MCF 10A (cell line): Measurements from ENCODE around the gene TAS1R2. TPM values are rescaled to one million over a fixed set of nuclear protein-coding genes. Genes with fewer than 3 reads are reported as not detected.
"Not testable (repeated sequence)": the region's sequence is repeated elsewhere in the genome, so short reads cannot be mapped to it uniquely, and the experiment has no call there.

Source experiments
- BruUV-seq: library from RNA; stranded (reverse); fragments of 400-500 nt; replicated peaks from 2 replicates; lab custom pipeline; 2021; lab: Mats Ljungman, UMichigan
- CTCF ChIA-PET: fragments of 300-600 bp; sonication (Branson Sonifier 250); formaldehyde crosslinking; extraction: SDS; loops from one replicate; lab custom pipeline; 2021; ENCODE audit warnings: antibody characterized with exemption, inconsistent platforms; lab: Yijun Ruan, JAX
- POLR2A ChIA-PET: fragments of 300-600, 350-650 bp; sonication (Branson Sonifier 250); formaldehyde crosslinking; extraction: SDS; loops from one replicate; lab custom pipeline; 2020; ENCODE audit warnings: antibody characterized with exemption, inconsistent platforms; lab: Yijun Ruan, JAX
- DNase-seq: peaks from one replicate; pipeline ENCODE4 v3.0.0-alpha.2; 2018; ENCODE audit not compliant: unreplicated experiment
- H3K27ac Mint-ChIP-seq: one replicate; pipeline ENCODE4 v1.8.0; 2022; ENCODE audit warnings: mild to moderate bottlenecking, low read depth, mixed read lengths; ENCODE audit not compliant: unreplicated experiment
- H3K27me3 Mint-ChIP-seq: one replicate; pipeline ENCODE4 v1.8.0; 2022; ENCODE audit warnings: mixed read lengths; ENCODE audit not compliant: insufficient read depth, unreplicated experiment
- H3K36me3 Mint-ChIP-seq: one replicate; pipeline ENCODE4 v1.8.0; 2022; ENCODE audit warnings: mild to moderate bottlenecking, moderate library complexity, mixed read lengths; ENCODE audit not compliant: insufficient read depth, unreplicated experiment
- H3K4me1 Mint-ChIP-seq: one replicate; pipeline ENCODE4 v1.8.0; 2022; ENCODE audit warnings: mixed read lengths; ENCODE audit not compliant: insufficient read depth, unreplicated experiment
- H3K4me3 Mint-ChIP-seq: one replicate; pipeline ENCODE4 v1.8.0; 2022; ENCODE audit warnings: mild to moderate bottlenecking, moderate library complexity, mixed read lengths; ENCODE audit not compliant: unreplicated experiment
- H3K9me3 Mint-ChIP-seq: one replicate; pipeline ENCODE4 v1.8.0; 2022; ENCODE audit warnings: mixed read lengths; ENCODE audit not compliant: unreplicated experiment
- intact Hi-C: fragments of 100-400 bp; cut with micrococcal nuclease; formaldehyde crosslinking; loops from 2 replicates; pipeline ENCODE4 v1.14.1; 2022
- total RNA-seq: library from RNA; stranded (reverse); gene quantifications from 2 replicates; pipeline ENCODE4 v1.2.3, GENCODE V29; 2022
- TF ChIP-seq, protein P1 (sequence below): fragments of 200-600 bp; IDR thresholded peaks from one replicate; pipeline ENCODE4 v1.8.0; 2022; ENCODE audit warnings: antibody characterized with exemption, mild to moderate bottlenecking; ENCODE audit not compliant: unreplicated experiment

TAS1R2 gene
- total RNA-seq, 1 experiment from 2014 or later = not detected

DNA sequence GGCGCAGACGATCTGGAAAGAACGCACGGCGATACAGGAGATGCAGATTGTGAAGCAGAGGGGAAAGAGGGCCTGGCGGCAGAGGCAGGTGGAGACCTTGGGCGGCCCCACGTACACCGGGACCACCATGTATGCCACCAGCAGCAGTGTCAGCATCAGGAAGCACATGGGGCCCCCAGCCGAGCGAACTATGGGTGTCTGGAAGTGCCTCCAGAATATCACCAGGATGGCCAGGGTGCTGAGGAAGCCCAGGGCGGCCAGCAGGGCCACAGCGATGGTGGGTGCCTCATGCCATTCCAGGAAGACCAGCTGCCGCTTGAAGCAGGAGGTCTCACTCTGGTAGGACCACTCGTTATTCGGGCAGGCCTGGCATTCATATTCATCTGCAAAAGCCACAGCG is 19.3 kb downstream of the TAS1R2 start:
- Mint-ChIP-seq H3K27ac (no peak overlapping the region), H3K36me3 (no peaks in the 10 kb centered on the region), H3K4me1 (no peaks in the 10 kb centered on the region), H3K27me3 (peaks cover 43% of the 10 kb centered on the region), H3K9me3 (no peaks in the 10 kb centered on the region), H3K4me3 (no peak overlapping the region)
- TF ChIP-seq, protein P1, sequence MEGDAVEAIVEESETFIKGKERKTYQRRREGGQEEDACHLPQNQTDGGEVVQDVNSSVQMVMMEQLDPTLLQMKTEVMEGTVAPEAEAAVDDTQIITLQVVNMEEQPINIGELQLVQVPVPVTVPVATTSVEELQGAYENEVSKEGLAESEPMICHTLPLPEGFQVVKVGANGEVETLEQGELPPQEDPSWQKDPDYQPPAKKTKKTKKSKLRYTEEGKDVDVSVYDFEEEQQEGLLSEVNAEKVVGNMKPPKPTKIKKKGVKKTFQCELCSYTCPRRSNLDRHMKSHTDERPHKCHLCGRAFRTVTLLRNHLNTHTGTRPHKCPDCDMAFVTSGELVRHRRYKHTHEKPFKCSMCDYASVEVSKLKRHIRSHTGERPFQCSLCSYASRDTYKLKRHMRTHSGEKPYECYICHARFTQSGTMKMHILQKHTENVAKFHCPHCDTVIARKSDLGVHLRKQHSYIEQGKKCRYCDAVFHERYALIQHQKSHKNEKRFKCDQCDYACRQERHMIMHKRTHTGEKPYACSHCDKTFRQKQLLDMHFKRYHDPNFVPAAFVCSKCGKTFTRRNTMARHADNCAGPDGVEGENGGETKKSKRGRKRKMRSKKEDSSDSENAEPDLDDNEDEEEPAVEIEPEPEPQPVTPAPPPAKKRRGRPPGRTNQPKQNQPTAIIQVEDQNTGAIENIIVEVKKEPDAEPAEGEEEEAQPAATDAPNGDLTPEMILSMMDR = no peak
- ChIA-PET POLR2A (no interaction called here), CTCF (no interaction called here)
- intact Hi-C loops = no loop called here
- no peak for DNase-seq
- no TSS peak for BruUV-seq

DNA sequence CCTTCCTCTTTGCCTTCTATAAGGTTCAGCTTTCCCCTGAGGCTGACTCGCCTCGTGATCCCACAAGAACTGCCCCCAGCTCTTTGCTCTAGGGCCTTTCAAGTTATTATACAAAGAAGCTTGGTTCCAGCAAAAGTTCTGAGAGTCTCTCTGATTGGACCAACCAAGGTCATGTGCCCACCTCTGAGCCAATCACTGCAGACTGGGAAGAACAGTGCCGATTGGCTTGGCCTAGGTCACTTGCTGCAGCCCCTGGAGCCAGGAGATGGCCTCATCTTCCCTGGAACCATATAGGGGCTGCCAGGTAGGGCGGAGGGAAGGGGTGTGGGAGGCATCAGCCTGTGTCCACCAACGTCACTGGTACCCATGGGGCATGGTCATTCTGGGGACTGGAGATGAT is 22.8 kb downstream of the TAS1R2 start:
- ChIA-PET CTCF (interaction anchor here (1.9 to 3.7 kb wide), 2 partner anchors 16 to 38 kb away, joined by 6 to 12 read pairs; no protein-coding TSS in a partner anchor), POLR2A (no interaction called here)
- no peaks in the 10 kb centered on the region for H3K36me3 Mint-ChIP-seq
- intact Hi-C loops = no loop called here
- peaks cover 10% of the 10 kb centered on the region for H3K27me3 Mint-ChIP-seq
- no peaks in the 10 kb centered on the region for H3K4me1 Mint-ChIP-seq
- DNase-seq = no peak
- no peak overlapping the region for H3K27ac Mint-ChIP-seq
- H3K9me3 Mint-ChIP-seq = no peaks in the 10 kb centered on the region
- BruUV-seq = no TSS peak
- H3K4me3 Mint-ChIP-seq = no peak overlapping the region
- TF ChIP-seq, protein P1 = no peak

DNA sequence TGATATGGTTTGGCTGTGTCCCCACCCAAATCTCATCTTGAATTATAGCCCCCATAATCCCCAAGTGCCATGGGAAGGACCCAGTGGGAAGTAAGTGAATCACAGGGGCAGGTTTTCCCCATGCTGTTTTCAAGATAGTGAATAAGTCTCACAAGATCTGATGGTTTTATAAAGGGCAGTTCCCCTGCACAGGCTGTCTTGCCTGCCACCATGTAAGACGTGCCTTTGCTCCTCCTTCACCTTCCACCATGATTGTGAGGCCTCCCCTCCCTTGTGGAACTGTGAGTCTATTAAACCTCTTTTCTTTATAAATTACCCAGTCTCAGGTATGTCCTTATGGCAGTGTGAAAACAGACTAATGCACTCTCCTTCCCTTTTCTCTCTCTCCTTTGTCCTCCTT is 27.1 kb downstream of the TAS1R2 start:
- H3K36me3 Mint-ChIP-seq, H3K27ac Mint-ChIP-seq, H3K27me3 Mint-ChIP-seq, DNase-seq, POLR2A ChIA-PET, H3K4me3 Mint-ChIP-seq, BruUV-seq, H3K9me3 Mint-ChIP-seq, intact Hi-C loops, H3K4me1 Mint-ChIP-seq: not testable (repeated sequence)
- CTCF ChIA-PET = interaction anchor here (0.6 kb wide), 2 partner anchors 10 to 13 kb away, joined by 3 read pairs; no protein-coding TSS in a partner anchor

DNA sequence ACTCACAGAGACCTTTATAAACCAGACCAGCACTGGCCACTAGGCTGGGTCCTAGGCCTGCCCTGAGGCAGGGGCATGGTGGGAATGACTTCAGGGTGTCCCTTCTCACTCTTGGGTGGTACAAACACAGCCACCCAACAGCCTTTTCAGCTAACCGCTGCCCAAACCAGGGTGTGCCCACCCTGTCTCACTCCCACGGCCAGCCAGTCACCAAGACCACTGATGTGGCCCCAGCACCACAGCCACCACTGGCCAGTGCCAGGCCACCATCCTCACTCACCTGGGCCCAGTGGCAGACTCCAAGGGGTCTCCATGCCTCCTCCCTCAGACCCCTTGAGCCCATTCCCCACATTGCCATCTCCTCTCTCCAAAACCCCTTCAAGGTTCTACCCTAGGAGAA is 27.8 kb downstream of the TAS1R2 start:
- no TSS peak for BruUV-seq
- Mint-ChIP-seq H3K36me3 (no peaks in the 10 kb centered on the region), H3K4me3 (no peak overlapping the region), H3K27me3 (no peaks in the 10 kb centered on the region), H3K9me3 (no peaks in the 10 kb centered on the region), H3K4me1 (no peaks in the 10 kb centered on the region), H3K27ac (no peak overlapping the region)
- no peak for DNase-seq
- ChIA-PET POLR2A (no interaction called here), CTCF (interaction anchor here (0.6 kb wide), 1 partner anchor 9 kb away, joined by 3 read pairs; no protein-coding TSS in a partner anchor)
- intact Hi-C loops = no loop called here
- TF ChIP-seq, protein P1 = no peak
